ENCODE results near the gene OLFM1. TPM values are rescaled to one million over a fixed set of nuclear protein-coding genes. Genes with fewer than 3 reads are reported as not detected.

OLFM1 gene
- total RNA-seq, 1 donor from 2014 or later = 10.0 TPM

DNA sequence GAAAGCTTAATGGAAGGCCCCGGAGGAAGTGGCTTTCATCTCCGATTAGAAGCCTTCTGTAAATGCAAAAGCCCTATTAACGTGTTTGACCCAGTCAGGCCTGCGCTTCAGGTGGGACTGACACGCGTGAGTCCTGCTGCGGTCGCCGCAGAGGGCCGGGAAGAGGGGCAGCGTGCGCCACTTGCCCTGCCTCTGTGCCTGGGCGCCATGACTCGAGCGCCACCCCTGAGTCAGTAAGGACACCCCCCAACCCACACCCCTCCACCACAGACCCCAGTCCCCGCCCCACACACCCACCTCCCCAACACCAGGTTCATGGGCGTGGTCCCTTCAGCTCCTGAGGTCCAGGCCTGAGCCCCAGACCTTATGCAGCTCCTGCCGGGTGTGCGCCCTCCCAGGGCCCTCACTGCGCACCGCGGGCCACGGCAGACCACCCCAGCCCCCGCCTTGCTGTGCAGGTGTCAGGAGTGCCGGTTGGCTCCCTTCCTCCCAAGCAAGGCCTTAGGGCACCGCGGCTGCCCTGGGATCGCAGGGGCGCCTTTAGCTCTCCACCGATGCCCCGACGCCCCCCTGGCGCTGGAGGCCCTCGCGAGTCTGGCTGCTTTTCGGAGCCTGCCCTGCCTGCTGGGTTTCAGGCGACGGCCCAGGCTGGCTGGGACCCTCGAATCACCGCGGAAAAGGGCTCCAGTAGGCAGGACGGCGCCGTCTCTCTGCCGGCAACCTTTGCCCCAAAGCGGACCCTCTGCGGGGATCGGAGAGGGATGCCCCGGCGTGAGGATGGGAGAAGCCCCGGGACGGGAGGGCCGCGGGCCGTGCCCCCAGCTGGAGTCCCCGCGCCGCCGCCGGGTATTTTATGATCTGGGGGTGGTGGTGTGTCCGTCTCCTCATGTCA is 625 bp upstream of the OLFM1 start:
- peaks cover 41% of the 10 kb centered on the region for H3K4me1 ChIP-seq

DNA sequence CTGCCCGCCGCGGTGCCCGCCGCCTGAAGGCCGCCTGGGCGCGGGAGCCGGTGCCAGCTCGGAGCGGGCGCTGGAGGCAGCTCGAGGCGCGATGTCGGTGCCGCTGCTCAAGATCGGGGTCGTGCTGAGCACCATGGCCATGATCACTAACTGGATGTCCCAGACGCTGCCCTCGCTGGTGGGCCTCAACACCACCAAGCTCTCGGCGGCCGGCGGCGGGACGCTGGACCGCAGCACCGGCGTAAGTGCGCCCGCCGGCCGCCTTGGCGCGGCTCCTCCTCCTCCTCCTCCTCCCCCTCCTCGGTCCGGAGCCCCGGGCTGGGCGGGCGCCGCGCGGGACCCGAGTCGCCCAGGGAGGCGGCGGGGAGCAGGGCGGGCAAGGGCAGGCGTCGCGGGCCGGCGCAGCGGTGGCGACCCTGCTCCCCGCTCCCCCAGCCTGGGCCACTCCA is 455 bp downstream of the OLFM1 start:
- Histone ChIP-seq H3K4me3 (peak overlapping the region; percentile 67), H3K36me3 (no peaks in the 10 kb centered on the region), H3K9me3 (replicated peaks) (no peaks in the 10 kb centered on the region), H3K4me1 (peaks cover 41% of the 10 kb centered on the region), H3K27ac (replicated peaks) (no peak overlapping the region), H3K27me3 (ENCODE audit: low read depth) (peaks cover 63% of the 10 kb centered on the region)
- intact Hi-C loops (cut with micrococcal nuclease) = loop anchor here (5.0 kb wide), 1 partner anchor 324 kb away; no protein-coding TSS in a partner anchor
- no peak for DNase-seq
- TF ChIP-seq, protein P1, sequence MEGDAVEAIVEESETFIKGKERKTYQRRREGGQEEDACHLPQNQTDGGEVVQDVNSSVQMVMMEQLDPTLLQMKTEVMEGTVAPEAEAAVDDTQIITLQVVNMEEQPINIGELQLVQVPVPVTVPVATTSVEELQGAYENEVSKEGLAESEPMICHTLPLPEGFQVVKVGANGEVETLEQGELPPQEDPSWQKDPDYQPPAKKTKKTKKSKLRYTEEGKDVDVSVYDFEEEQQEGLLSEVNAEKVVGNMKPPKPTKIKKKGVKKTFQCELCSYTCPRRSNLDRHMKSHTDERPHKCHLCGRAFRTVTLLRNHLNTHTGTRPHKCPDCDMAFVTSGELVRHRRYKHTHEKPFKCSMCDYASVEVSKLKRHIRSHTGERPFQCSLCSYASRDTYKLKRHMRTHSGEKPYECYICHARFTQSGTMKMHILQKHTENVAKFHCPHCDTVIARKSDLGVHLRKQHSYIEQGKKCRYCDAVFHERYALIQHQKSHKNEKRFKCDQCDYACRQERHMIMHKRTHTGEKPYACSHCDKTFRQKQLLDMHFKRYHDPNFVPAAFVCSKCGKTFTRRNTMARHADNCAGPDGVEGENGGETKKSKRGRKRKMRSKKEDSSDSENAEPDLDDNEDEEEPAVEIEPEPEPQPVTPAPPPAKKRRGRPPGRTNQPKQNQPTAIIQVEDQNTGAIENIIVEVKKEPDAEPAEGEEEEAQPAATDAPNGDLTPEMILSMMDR (IDR thresholded peaks at IDR 0.05; ENCODE audit: borderline replicate concordance) = no peak

More for the DNA sequence above, 625 bp upstream of the OLFM1 start:
- H3K27me3 ChIP-seq (ENCODE audit: low read depth) = peaks cover 68% of the 10 kb centered on the region
- no peaks in the 10 kb centered on the region for H3K9me3 ChIP-seq (replicated peaks)
- peak overlapping the region; percentile 67 for H3K4me3 ChIP-seq
- peak overlapping the region; percentile 68 for H3K27ac ChIP-seq (replicated peaks)
- intact Hi-C loops (cut with micrococcal nuclease) = loop anchor here (5.0 kb wide), 1 partner anchor 325 kb away; no protein-coding TSS in a partner anchor
- no peak for DNase-seq
- no peaks in the 10 kb centered on the region for H3K36me3 ChIP-seq
- TF ChIP-seq, protein P1 (IDR thresholded peaks at IDR 0.05; ENCODE audit: borderline replicate concordance) = no peak

DNA sequence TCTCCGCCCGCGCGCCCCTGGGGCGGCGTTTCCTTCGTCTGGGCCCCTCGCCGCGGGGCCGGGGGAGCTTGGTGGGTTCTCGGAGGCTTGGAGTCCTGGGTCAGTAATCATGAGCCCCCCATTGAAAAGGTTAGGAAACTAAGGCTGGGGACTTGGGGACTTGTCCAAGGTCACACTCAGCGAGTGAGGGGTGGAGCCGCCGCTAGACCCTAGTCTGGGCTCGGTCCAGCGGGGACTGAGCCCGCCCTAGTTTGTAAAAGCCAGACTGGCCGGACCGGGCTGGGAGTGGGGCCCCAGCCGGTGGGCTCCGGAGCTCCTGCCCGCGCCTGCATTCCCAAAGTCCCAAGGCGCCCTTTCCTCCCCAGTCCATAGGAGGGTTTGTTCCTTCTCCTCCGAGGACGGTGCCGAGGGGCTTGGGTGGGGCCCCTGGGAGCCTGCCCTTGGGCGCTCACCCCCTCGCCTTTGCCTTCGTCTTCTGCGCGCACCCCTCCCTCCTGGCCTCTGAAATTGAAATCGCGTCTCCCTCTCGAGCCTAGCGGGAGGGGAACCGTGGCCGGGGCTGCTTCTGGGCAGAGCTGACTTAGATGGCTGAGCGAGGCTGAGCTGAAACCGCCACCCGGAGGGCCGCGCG is 995 bp downstream of the OLFM1 start:
- H3K27ac ChIP-seq (replicated peaks) = no peak overlapping the region
- H3K27me3 ChIP-seq (ENCODE audit: low read depth) = peaks cover 62% of the 10 kb centered on the region
- no peaks in the 10 kb centered on the region for H3K9me3 ChIP-seq (replicated peaks)
- H3K36me3 ChIP-seq = no peaks in the 10 kb centered on the region
- TF ChIP-seq, protein P1 (IDR thresholded peaks at IDR 0.05; ENCODE audit: borderline replicate concordance) = no peak
- H3K4me3 ChIP-seq = peak overlapping the region; percentile 67
- DNase-seq = no peak
- intact Hi-C loops (cut with micrococcal nuclease) = loop anchor here (5.0 kb wide), 1 partner anchor 324 kb away; no protein-coding TSS in a partner anchor
- peaks cover 41% of the 10 kb centered on the region for H3K4me1 ChIP-seq

DNA sequence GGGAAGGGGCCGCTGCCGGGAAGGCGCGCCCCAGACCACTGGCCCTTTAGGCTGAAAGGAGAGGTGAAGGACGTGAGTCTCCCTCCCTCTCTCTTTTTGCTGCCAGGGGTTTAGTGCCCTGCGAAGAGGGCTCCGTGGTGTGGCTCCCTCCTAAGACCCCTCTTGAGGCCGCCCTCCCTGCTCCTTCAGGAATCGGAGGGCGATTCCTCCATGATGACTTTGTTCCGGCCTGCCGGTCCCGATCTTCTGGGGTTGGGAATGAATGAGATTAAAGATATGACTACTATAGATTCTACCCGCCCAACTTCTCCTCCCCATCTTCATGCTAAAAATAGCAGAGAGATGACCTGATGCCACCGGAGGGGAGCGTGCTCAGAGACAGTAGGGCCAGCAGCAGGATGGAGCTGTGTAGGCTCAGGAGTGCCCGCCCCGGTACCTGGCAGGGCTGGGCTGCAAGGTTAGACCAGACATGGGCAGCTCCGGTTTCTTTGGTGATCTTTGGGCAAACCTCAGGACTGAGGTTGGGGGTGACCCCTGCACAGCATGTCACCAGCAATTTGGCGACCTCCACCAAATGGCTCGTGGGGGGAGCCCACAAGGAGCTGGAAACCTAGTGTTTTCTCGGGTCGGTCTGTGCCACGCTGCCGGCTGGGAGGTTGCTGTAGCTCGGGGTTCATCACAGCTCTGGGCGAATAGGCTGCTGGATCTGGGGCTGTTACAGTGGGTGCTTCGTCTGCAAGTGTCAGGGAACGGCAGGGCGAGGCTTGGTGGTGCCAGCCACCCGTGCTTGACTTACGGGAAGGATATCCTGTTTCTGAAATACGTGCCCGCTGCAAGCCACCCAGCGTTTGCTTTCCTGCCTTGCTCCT is 1.7 kb downstream of the OLFM1 start:
- Histone ChIP-seq H3K4me1 (peaks cover 37% of the 10 kb centered on the region), H3K36me3 (no peaks in the 10 kb centered on the region), H3K27ac (replicated peaks) (no peak overlapping the region), H3K9me3 (replicated peaks) (no peaks in the 10 kb centered on the region), H3K4me3 (peak overlapping the region; percentile 67), H3K27me3 (ENCODE audit: low read depth) (peaks cover 64% of the 10 kb centered on the region)
- no peak for DNase-seq
- TF ChIP-seq, protein P1 (IDR thresholded peaks at IDR 0.05; ENCODE audit: borderline replicate concordance) = no peak
- intact Hi-C loops (cut with micrococcal nuclease) = loop anchor here (5.0 kb wide), 1 partner anchor 323 kb away; no protein-coding TSS in a partner anchor

DNA sequence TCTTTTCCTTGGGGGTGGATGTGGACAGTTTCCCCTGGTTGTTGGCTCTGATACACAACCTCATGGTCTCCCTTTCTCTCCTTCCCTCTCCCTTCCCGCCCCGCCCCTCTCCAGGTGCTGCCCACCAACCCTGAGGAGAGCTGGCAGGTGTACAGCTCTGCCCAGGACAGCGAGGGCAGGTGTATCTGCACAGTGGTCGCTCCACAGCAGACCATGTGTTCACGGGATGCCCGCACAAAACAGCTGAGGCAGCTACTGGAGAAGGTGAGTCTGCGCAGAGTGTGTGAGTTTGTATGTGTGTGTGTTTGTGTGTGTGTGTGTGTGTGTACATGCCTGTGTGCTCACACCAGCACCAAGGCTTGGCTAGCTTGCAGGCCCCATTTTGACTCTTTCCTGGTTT is 2.6 kb downstream of the OLFM1 start:
- Histone ChIP-seq H3K27me3 (ENCODE audit: low read depth) (peaks cover 72% of the 10 kb centered on the region), H3K27ac (replicated peaks) (no peak overlapping the region), H3K9me3 (replicated peaks) (no peaks in the 10 kb centered on the region), H3K36me3 (no peaks in the 10 kb centered on the region), H3K4me1 (peaks cover 37% of the 10 kb centered on the region), H3K4me3 (no peak overlapping the region)
- TF ChIP-seq, protein P1 (IDR thresholded peaks at IDR 0.05; ENCODE audit: borderline replicate concordance) = no peak
- intact Hi-C loops (cut with micrococcal nuclease) = loop anchor here (10.0 kb wide), 1 partner anchor 255 kb away; no protein-coding TSS in a partner anchor
- no peak for DNase-seq

Measured in left ventricle myocardium inferior (tissue), 1 donor.